Activated CD4-positive, alpha-beta T cell treated with anti-CD3 and anti-CD28 coated beads for 1 hour (primary cell): ENCODE results near the gene RIMBP3C.
"Not testable (repeated sequence)": the region's sequence is repeated elsewhere in the genome, so short reads cannot be mapped to it uniquely, and the experiment has no call there.

Source experiments
- DNase-seq: peaks from one replicate; pipeline ENCODE4 v3.0.0-alpha.2; 2020

Gene RIMBP3C

GRCh38 chr22:21526705-21527500 lies 24.4 kb downstream of the RIMBP3C start:
- not testable (repeated sequence) for DNase-seq

GRCh38 chr22:21516970-21517764 lies 34.1 kb downstream of the RIMBP3C start:
- DNase-seq = not testable (repeated sequence)

GRCh38 chr22:21516522-21516921 lies 34.7 kb downstream of the RIMBP3C start:
- not testable (repeated sequence) for DNase-seq

GRCh38 chr22:21515234-21515633 lies 36.0 kb downstream of the RIMBP3C start:
- DNase-seq = not testable (repeated sequence)

GRCh38 chr22:21514117-21514516 lies 37.1 kb downstream of the RIMBP3C start:
- not testable (repeated sequence) for DNase-seq

GRCh38 chr22:21512022-21512421 lies 39.2 kb downstream of the RIMBP3C start:
- not testable (repeated sequence) for DNase-seq

GRCh38 chr22:21510397-21510796 lies 40.9 kb downstream of the RIMBP3C start:
- not testable (repeated sequence) for DNase-seq

- not testable (repeated sequence) for DNase-seq
These were observed 51.4 kb downstream of the RIMBP3C start for GRCh38 chr22:21499623-21500506.

GRCh38 chr22:21498489-21498888 lies 52.8 kb downstream of the RIMBP3C start:
- DNase-seq = not testable (repeated sequence)

GRCh38 chr22:21497984-21498383 lies 53.3 kb downstream of the RIMBP3C start:
- DNase-seq = not testable (repeated sequence)
